Measurements from ENCODE around the gene ADGRG3.

Gene ADGRG3

GRCh38 chr16:57658130-57658877, 9.8 kb upstream of the ADGRG3 start:
- no peak for DNase-seq (ENCODE audit: low read depth, low spot score)
- no peak overlapping the region for H3K4me3 ChIP-seq (ENCODE audit: low read length)

DNA sequence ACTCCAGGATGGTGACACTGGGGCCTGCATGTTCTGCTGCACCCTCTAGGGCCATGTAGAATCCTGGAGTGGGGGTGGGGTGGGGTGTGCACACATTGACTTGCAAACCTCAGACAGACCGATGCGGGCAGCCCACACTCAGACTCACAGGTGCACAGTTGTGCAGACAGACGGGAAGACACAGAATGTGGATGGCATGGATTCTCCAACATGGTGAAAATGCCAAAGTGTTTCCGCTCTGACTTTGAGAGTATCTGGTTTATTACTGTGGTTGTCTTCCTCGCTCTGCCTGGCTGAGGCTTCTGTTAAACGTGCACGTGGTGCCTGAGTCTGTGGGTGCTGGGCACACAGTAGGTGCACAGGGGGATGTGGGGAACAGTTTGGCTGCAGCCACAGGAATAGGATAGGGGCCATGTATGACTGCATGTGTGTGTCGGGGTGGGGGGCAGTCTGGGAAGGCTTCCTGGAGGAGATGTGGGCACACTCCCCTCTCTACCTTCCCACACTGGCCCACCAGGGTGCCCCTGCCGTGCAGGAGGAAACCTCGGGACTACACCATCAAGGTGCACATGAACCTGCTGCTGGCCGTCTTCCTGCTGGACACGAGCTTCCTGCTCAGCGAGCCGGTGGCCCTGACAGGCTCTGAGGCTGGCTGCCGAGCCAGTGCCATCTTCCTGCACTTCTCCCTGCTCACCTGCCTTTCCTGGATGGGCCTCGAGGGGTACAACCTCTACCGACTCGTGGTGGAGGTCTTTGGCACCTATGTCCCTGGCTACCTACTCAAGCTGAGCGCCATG, 9.0 kb upstream of the ADGRG3 start:
- DNase-seq (ENCODE audit: low read depth, low spot score) = peak; percentile 69

GRCh38 chr16:57660715-57661463, 7.2 kb upstream of the ADGRG3 start:
- no peak overlapping the region for H3K4me3 ChIP-seq (ENCODE audit: low read length)
- no peak for DNase-seq (ENCODE audit: low read depth, low spot score)

More for the DNA sequence above, 9.0 kb upstream of the ADGRG3 start:
- no peak overlapping the region for H3K4me3 ChIP-seq (ENCODE audit: low read length)

DNA sequence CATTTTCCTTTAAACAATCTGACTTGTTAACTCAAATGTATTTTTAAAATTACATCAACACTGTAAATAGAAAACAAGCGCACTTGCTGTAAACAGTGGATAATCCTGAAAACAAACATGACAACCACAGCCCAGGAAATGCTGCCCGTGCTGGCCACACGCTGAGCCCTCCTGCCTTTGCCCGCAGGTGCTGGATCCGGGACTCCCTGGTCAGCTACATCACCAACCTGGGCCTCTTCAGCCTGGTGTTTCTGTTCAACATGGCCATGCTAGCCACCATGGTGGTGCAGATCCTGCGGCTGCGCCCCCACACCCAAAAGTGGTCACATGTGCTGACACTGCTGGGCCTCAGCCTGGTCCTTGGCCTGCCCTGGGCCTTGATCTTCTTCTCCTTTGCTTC, 6.6 kb upstream of the ADGRG3 start:
- DNase-seq (ENCODE audit: low read depth, low spot score) = no peak
- no peak overlapping the region for H3K4me3 ChIP-seq (ENCODE audit: low read length)

DNA sequence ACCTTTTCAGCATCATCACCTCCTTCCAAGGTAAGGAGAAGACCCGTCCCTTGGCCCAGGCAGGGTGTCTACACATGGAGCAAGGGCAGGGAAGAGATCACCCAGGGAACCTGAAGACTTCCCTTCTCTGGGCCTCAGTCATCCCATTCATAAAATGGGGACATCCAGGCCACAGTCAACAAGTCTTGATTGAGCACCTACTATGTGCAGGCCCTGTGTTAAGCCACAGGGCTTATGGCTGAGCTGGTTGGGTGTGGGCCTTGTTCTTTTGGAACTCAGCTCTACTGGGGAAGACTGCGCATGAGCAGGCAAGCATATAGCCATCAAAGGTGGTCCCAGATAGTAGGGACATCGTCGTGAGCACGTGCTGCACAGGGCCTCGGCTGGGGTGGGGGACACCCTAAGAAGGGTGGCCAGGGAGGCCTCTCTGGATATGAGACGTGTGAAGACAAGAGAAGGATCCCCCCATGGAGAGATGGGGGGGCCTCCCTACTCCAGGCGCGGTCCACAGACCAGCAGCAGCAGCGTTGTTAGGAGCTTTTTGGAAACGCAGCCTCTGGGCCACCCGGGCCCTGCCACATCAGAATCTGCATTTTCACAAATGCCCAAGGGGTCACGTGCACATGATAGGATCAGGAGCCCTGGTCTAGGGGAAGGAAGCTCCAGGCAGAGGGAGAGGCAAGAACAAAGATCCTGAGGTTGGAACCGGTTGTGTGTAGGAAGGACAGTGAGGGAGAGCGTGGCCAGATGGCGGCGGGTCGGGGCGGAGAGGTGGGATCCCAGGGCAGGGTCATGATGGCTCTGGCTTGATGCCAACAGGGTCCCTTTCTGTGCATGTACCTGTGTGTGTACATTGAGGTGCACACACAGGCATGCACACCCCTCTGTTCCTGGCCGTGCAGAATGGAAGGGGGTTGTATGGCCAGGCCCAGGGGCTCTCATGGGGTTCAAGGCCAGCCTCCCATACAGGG, 5.9 kb upstream of the ADGRG3 start:
- no peak for DNase-seq (ENCODE audit: low read depth, low spot score)
- H3K4me3 ChIP-seq (ENCODE audit: low read length) = no peak overlapping the region

- H3K4me3 ChIP-seq (ENCODE audit: low read length) = no peak overlapping the region
Observed at GRCh38 chr16:57663436-57663835, 4.7 kb upstream of the ADGRG3 start.

DNA sequence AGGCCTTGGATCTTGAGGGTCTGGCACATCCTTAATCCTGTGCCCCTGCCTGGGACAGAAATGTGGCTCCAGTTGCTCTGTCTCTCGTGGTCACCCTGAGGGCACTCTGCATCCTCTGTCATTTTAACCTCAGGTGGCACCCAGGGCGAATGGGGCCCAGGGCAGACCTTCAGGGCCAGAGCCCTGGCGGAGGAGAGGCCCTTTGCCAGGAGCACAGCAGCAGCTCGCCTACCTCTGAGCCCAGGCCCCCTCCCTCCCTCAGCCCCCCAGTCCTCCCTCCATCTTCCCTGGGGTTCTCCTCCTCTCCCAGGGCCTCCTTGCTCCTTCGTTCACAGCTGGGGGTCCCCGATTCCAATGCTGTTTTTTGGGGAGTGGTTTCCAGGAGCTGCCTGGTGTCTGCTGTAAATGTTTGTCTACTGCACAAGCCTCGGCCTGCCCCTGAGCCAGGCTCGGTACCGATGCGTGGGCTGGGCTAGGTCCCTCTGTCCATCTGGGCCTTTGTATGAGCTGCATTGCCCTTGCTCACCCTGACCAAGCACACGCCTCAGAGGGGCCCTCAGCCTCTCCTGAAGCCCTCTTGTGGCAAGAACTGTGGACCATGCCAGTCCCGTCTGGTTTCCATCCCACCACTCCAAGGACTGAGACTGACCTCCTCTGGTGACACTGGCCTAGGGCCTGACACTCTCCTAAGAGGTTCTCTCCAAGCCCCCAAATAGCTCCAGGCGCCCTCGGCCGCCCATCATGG, 4.0 kb upstream of the ADGRG3 start:
- DNase-seq (ENCODE audit: low read depth, low spot score) = no peak
- no peak overlapping the region for H3K4me3 ChIP-seq (ENCODE audit: low read length)

More at GRCh38 chr16:57663436-57663835, 4.7 kb upstream of the ADGRG3 start:
- no peak for DNase-seq (ENCODE audit: low read depth, low spot score)

DNA sequence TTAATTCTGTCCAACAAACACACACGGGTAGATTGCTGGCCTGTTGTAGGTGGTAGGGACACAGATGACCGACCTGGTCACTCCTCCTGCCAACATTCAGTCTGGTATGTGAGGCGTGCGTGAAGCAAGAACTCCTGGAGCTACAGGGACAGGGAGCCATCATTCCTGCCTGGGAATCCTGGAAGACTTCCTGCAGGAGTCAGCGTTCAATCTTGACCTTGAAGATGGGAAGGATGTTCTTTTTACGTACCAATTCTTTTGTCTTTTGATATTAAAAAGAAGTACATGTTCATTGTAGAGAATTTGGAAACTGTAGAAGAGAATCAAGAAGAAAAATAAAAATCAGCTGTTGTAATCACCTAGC, 3.5 kb upstream of the ADGRG3 start:
- no peak for DNase-seq (ENCODE audit: low read depth, low spot score)
- H3K4me3 ChIP-seq (ENCODE audit: low read length) = no peak overlapping the region

DNA sequence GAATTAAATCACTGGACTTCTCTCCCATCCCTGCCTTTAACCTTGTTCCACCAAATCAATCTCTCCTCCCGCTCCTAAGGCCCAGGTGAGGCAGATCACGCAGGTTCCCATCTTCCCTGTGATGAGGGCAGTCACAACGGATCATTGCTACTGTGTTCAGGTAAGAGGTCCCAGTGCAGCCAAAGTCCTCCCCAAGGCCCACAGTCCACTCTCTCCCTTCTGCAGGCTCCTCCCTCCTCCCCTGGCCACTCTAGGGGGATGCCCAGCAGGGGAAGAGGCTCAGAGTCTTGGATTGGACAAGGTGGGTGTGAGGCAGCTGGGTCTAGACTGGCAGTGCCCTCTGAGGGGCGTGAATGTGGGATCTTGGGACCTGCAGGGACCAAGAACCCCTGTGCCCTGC, 2.6 kb upstream of the ADGRG3 start:
- DNase-seq (ENCODE audit: low read depth, low spot score) = no peak

DNA sequence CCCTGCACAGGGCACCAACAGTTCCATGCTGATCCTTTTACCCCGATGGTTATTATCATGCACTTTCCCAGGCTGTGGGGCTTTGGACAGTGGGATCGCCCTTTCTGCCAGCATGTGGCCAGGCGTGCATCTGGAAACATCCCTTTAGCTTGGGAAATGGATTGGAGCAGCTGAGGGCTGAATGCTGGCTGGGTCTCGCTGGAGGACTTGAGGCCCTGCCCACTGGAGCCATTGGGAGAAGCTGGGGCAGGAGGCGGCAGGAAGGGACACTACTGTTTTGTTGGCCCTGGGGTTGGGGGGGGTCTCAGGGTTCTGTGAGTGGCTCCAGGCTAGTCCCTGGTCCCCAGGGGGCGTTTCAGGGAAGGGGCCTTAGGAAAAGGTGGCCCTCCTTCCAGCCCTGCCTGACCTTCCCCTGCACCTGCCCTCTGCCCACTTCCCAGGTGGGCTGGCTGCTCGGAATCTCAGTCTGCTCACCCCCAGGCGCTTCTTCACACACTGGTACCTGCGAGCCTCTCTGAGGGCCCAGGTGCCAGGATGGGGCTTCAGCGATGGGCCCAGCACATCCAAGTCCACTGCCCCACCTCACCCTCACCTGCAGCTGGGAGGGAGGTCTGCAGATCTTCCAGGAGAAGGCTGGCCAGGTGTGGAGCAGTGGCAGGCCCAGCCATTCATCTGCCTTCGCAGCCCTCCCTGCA, 1.6 kb upstream of the ADGRG3 start:
- no peak for DNase-seq (ENCODE audit: low read depth, low spot score)

More for the DNA sequence above, 2.6 kb upstream of the ADGRG3 start:
- H3K4me3 ChIP-seq (ENCODE audit: low read length) = no peak overlapping the region

GRCh38 chr16:57667048-57667525, 1.0 kb upstream of the ADGRG3 start:
- DNase-seq (ENCODE audit: low read depth, low spot score) = no peak

More for the DNA sequence above, 1.6 kb upstream of the ADGRG3 start:
- H3K4me3 ChIP-seq (ENCODE audit: low read length) = no peak overlapping the region

GRCh38 chr16:57667526-57668262, 412 bp upstream of the ADGRG3 start:
- DNase-seq (ENCODE audit: low read depth, low spot score) = no peak
- H3K4me3 ChIP-seq (ENCODE audit: low read length) = no peak overlapping the region

More at GRCh38 chr16:57667048-57667525, 1.0 kb upstream of the ADGRG3 start:
- no peak overlapping the region for H3K4me3 ChIP-seq (ENCODE audit: low read length)

GRCh38 chr16:57668630-57669475, 747 bp downstream of the ADGRG3 start:
- H3K4me3 ChIP-seq (ENCODE audit: low read length) = no peak overlapping the region
- DNase-seq (ENCODE audit: low read depth, low spot score) = no peak

- no peak for DNase-seq (ENCODE audit: low read depth, low spot score)
- H3K4me3 ChIP-seq (ENCODE audit: low read length) = no peak overlapping the region
Observed at GRCh38 chr16:57669476-57670162, 1.5 kb downstream of the ADGRG3 start.

- no peak overlapping the region for H3K4me3 ChIP-seq (ENCODE audit: low read length)
- no peak for DNase-seq (ENCODE audit: low read depth, low spot score)
Observed at GRCh38 chr16:57670196-57670595, 2.1 kb downstream of the ADGRG3 start.
